A673 (cell line): Measurements from ENCODE around the gene COG1.

Experiments used
- CTCF ChIP-seq: fragments of 300-800, 200-600 bp; sonication (generic); conservative IDR thresholded peaks from 2 replicates; pipeline ENCODE4 v1.5.1; 2017; ENCODE audit warnings: low read depth, mild to moderate bottlenecking, antibody characterized with exemption, low read length, moderate library complexity, mixed read lengths
- EZH2 ChIP-seq: fragments of 200-600 bp; sonication (generic); IDR thresholded peaks from 2 replicates; pipeline ENCODE4 v1.6.1; 2017; ENCODE audit warnings: borderline replicate concordance, low read depth, mild to moderate bottlenecking, mixed read lengths, antibody characterized with exemption, low read length; ENCODE audit not compliant: poor library complexity, severe bottlenecking

GRCh38 chr17:73192894-73193701 is at the start of gene COG1:
- TF ChIP-seq CTCF: no peak
- TF ChIP-seq EZH2: no peak
